Heart left ventricle (tissue), 13 donors: ENCODE measurements around the gene TMEM238.

ENCODE experiments used
- POLR2A ChIP-seq, 2 donors: fragments of 450-650 bp; IDR thresholded peaks; one replicate each; pipeline ENCODE4 v1.6.1; 2017; ENCODE audit warnings: antibody characterized with exemption in 2 of 2, mild to moderate bottlenecking in 2 of 2, moderate library complexity in 2 of 2
- TF ChIP-seq, protein P1 (sequence below), 12 donors: fragments of 200-600 bp; sonication (generic) in 4 of 12; IDR thresholded peaks; one replicate each; pipeline versions ENCODE4 v1.5.0 to v1.8.0; 2018 to 2022; ENCODE audit warnings: antibody characterized with exemption in 12 of 12, mild to moderate bottlenecking in 5 of 12
- donor health status: ischemic (EF 13 %, LVEDD 7.1; RV severe dilation, severe dysfunction).
- donor health status: DM: no; HTN: yes; CAD: no.
- donor health status: DM: no; HTN: no; CAD: no.
- donor health status: ischemic (EF 25% LVEDD 6.9; RV normal size, moderate dysfunction).
- donor health status: ischemic (EF 25% LVEDD 5.7; RV mildly dilated, moderate dysfunction).
- donor health status: ischemic (EF 35%, LVEDD 5.7; RV mildly dilated, moderate dysfunction).
- donor health status: nonischemic (EF 11% LVEDD 7.7; RV severe dilation, severe dysfunction).
- donor health status: DM: yes; HTN: yes; CAD: no.
- donor health status: PGD.
- donor health status: ischemic (EF 29% LVEDD 5.4; RV normal size, mild dysfunction).
- donor health status: nonischemic (EF 23%, LVEDD 6.1; RV moderate dilation, normal function).

DNA sequence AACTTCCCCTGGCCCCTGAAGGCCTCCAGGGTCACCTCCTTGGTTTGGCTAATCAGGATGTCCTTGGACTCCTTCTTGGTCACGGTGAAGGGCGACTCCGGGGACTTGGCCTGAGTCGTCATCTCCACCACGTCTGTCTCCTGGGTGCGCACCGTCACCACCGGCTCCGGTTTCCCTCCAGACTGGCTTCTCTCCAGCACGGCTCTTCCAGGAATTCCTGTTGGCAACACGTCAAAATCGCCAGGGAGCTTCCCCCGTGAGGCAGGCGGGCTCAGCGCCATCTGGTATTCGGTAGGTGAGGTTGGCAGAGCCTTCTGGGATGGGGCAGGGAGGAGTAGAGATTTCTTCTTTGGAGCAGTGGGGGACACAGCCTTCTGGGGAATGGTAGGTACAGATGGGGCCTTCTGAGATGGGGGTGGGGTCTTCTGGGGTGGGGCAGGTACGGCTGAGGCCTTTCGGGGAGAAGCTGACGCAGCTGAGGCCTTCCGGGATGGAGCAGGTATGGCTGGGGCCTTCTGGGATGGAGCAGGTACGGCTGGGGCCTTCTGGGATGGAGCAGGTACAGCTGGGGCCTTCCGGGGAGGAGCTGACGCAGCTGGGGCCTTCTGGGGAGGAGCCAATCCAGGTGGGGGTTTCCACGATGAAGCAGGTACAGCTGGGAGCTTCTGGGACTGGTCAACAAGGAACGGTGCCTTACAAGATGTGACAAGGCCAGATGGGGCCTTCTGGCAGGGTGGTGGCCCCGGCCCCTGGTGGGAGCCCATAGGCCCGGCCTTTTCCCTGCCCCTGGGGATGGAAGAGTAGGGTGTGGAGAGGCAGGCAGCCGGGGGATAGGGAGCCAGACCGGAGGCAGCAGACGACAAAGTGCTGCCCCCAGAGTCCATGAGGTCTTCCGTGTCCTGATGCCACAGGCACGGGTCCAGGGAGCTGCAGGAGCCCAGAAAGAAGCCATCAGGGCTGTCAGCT is 24.9 kb downstream of the TMEM238 start:
- TF ChIP-seq, protein P1, sequence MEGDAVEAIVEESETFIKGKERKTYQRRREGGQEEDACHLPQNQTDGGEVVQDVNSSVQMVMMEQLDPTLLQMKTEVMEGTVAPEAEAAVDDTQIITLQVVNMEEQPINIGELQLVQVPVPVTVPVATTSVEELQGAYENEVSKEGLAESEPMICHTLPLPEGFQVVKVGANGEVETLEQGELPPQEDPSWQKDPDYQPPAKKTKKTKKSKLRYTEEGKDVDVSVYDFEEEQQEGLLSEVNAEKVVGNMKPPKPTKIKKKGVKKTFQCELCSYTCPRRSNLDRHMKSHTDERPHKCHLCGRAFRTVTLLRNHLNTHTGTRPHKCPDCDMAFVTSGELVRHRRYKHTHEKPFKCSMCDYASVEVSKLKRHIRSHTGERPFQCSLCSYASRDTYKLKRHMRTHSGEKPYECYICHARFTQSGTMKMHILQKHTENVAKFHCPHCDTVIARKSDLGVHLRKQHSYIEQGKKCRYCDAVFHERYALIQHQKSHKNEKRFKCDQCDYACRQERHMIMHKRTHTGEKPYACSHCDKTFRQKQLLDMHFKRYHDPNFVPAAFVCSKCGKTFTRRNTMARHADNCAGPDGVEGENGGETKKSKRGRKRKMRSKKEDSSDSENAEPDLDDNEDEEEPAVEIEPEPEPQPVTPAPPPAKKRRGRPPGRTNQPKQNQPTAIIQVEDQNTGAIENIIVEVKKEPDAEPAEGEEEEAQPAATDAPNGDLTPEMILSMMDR (IDR thresholded peaks at IDR 0.05), result no peak
- TF ChIP-seq POLR2A (IDR thresholded peaks at IDR 0.05), result no peak
